Middle frontal gyrus (tissue), 1 donor: ENCODE results near the gene IP6K2.

Source experiments
- DNase-seq: peaks from one replicate; pipeline ENCODE4 v3.0.0-alpha.2; 2015; ENCODE audit warnings: low spot score; ENCODE audit errors: extremely low spot score

IP6K2 gene

GRCh38 chr3:48639944-48640606 lies 76.9 kb downstream of the IP6K2 start:
- DNase-seq, result no peak
